H1 (cell line): ENCODE results near the gene PTGES. TPM values are rescaled to one million over a fixed set of nuclear protein-coding genes. Genes with fewer than 3 reads are reported as not detected.

Source experiments
- CTCF ChIA-PET: fragments of 300-600 bp; sonication (Branson Sonifier 250); formaldehyde crosslinking; loops from one replicate; lab custom pipeline; 2021; ENCODE audit not compliant: partially characterized antibody; lab: Charles Lee
- POLR2A ChIA-PET: fragments of 300-600 bp; sonication (Branson Sonifier 250); formaldehyde crosslinking; loops from one replicate; lab custom pipeline; 2021; ENCODE audit warnings: inconsistent platforms; ENCODE audit not compliant: partially characterized antibody; lab: Charles Lee
- DNase-seq, 2 experiments: peaks; one replicate each; pipeline versions ENCODE4 v3.0.0 to v3.0.0-alpha.2; 2010 to 2022; ENCODE audit warnings: low spot score in 2 of 2, low read depth in 1 of 2, mixed read lengths in 1 of 2
- FAIRE-seq: peaks from 2 replicates; lab custom pipeline; 2011; peaks lifted over from hg19 to GRCh38; lab: Jason Lieb, UNC
- H2AFZ ChIP-seq: 2 replicates; pipeline ENCODE4 v1.8.1; 2012; ENCODE audit warnings: low read length, inconsistent platforms
- H2AK5ac ChIP-seq: 2 replicates; pipeline ENCODE4 v1.6.1; 2013; ENCODE audit warnings: low read depth, low read length
- H2BK120ac ChIP-seq: replicated peaks from 2 replicates; pipeline ENCODE3; 2013; ENCODE audit warnings: low read depth, low read length, inconsistent platforms
- H2BK12ac ChIP-seq: 2 replicates; pipeline ENCODE4 v1.6.1; 2013; ENCODE audit warnings: low read depth, low read length
- H2BK15ac ChIP-seq: 2 replicates; pipeline ENCODE4 v1.6.1; 2013; ENCODE audit warnings: low read length
- H2BK20ac ChIP-seq: 2 replicates; pipeline ENCODE4 v1.6.1; 2013; ENCODE audit warnings: low read length
- H2BK5ac ChIP-seq: 2 replicates; pipeline ENCODE4 v1.6.1; 2013; ENCODE audit warnings: low read depth, low read length
- H3K14ac ChIP-seq: 2 replicates; pipeline ENCODE4 v1.6.1; 2013; ENCODE audit warnings: inconsistent platforms; ENCODE audit not compliant: insufficient read length
- H3K18ac ChIP-seq: 2 replicates; pipeline ENCODE4 v1.6.1; 2013; ENCODE audit warnings: low read length; ENCODE audit errors: extremely low read depth
- H3K23ac ChIP-seq: 2 replicates; pipeline ENCODE4 v1.6.1; 2013; ENCODE audit warnings: inconsistent platforms; ENCODE audit not compliant: insufficient read length
- H3K23me2 ChIP-seq: 2 replicates; pipeline ENCODE4 v1.6.1; 2013; ENCODE audit warnings: low read depth, low read length
- H3K27ac ChIP-seq: 2 replicates; pipeline ENCODE4 v1.6.1; 2011; ENCODE audit warnings: low read depth, low read length, inconsistent platforms
- H3K27me3 ChIP-seq, 4 experiments: replicated peaks in 1 of 4; 1 replicate in 1 of 4; 2 replicates in 3 of 4; pipeline versions ENCODE4 v1.6.1 to v1.8.1; 2011 to 2013; ENCODE audit warnings: low read length in 3 of 4, mild to moderate bottlenecking in 3 of 4, inconsistent platforms in 2 of 4, mixed read lengths in 2 of 4, moderate library complexity in 1 of 4; ENCODE audit not compliant: control insufficient read depth in 3 of 4, insufficient read depth in 3 of 4; ENCODE audit errors: extremely low read depth in 1 of 4
- H3K36me3 ChIP-seq, 4 experiments: 2 replicates each; pipeline versions ENCODE4 v1.6.1 to v1.8.1; 2011 to 2013; ENCODE audit warnings: mild to moderate bottlenecking in 4 of 4, low read length in 3 of 4, moderate library complexity in 2 of 4, control low read depth in 1 of 4, inconsistent platforms in 1 of 4; ENCODE audit not compliant: insufficient read depth in 4 of 4, control insufficient read depth in 2 of 4
- H3K4ac ChIP-seq: replicated peaks from 2 replicates; pipeline ENCODE3; 2013; ENCODE audit warnings: low read length, low read depth, mixed read lengths, inconsistent platforms; ENCODE audit not compliant: insufficient read length
- H3K4me1 ChIP-seq, 4 experiments: replicated peaks in 1 of 4; 1 replicate in 1 of 4; 2 replicates in 3 of 4; pipeline versions ENCODE4 v1.6.1 to v1.8.1; 2011 to 2013; ENCODE audit warnings: low read length in 3 of 4, inconsistent platforms in 2 of 4, mixed read lengths in 1 of 4; ENCODE audit not compliant: insufficient read depth in 4 of 4, control insufficient read depth in 3 of 4
- H3K4me2 ChIP-seq, 2 experiments: 2 replicates each; pipeline versions ENCODE4 v1.6.1 to v1.8.1; 2011 to 2013; ENCODE audit warnings: low read depth in 2 of 2, low read length in 2 of 2, control low read depth in 1 of 2, inconsistent platforms in 1 of 2, mild to moderate bottlenecking in 1 of 2; ENCODE audit not compliant: insufficient read depth in 1 of 2
- H3K4me3 ChIP-seq, 4 experiments: fragments of 200-600, 300-600 bp in 1 of 4; sonication (generic), shearing (Covaris generic), sonication (Bioruptor Twin) in 1 of 4; 2 replicates each; pipeline versions ENCODE4 v1.5.1 to v1.8.1; 2011 to 2016; ENCODE audit warnings: low read length in 4 of 4, low read depth in 3 of 4, control low read depth in 2 of 4, inconsistent platforms in 2 of 4, mild to moderate bottlenecking in 2 of 4, mixed read lengths in 1 of 4, moderate library complexity in 1 of 4; ENCODE audit not compliant: insufficient read depth in 2 of 4; ENCODE audit errors: extremely low read depth in 1 of 4
- H3K56ac ChIP-seq: replicated peaks from 2 replicates; pipeline ENCODE3; 2013; ENCODE audit warnings: low read depth, mild to moderate bottlenecking, mixed read lengths, low read length, inconsistent platforms; ENCODE audit not compliant: insufficient read length
- H3K79me1 ChIP-seq: 2 replicates; pipeline ENCODE4 v1.6.1; 2013; ENCODE audit warnings: low read depth, low read length, control low read depth
- H3K79me2 ChIP-seq, 2 experiments: 2 replicates each; pipeline versions ENCODE4 v1.6.1 to v1.8.1; 2012 to 2013; ENCODE audit warnings: low read length in 2 of 2, mild to moderate bottlenecking in 2 of 2, inconsistent platforms in 1 of 2; ENCODE audit not compliant: insufficient read depth in 2 of 2, control insufficient read depth in 1 of 2
- H3K9ac ChIP-seq, 4 experiments: replicated peaks in 1 of 4; 1 replicate in 1 of 4; 2 replicates in 3 of 4; pipeline versions ENCODE4 v1.6.1 to v1.8.1; 2011 to 2013; ENCODE audit warnings: low read depth in 3 of 4, low read length in 3 of 4, control low read depth in 2 of 4, mild to moderate bottlenecking in 2 of 4, moderate library complexity in 2 of 4, inconsistent platforms in 1 of 4; ENCODE audit errors: extremely low read depth in 1 of 4
- H3K9me3 ChIP-seq, 2 experiments: 2 replicates each; pipeline versions ENCODE4 v1.6.1 to v1.8.1; 2012 to 2013; ENCODE audit warnings: mild to moderate bottlenecking in 2 of 2, moderate library complexity in 2 of 2, control low read depth in 1 of 2, inconsistent platforms in 1 of 2, low read depth in 1 of 2, low read length in 1 of 2, mixed read lengths in 1 of 2; ENCODE audit not compliant: insufficient read depth in 2 of 2
- H4K20me1 ChIP-seq, 2 experiments: replicated peaks in 1 of 2; 2 replicates each; pipeline versions ENCODE3 to v1.8.1; 2011 to 2013; ENCODE audit warnings: inconsistent platforms in 2 of 2, low read length in 2 of 2, mild to moderate bottlenecking in 1 of 2; ENCODE audit not compliant: insufficient read depth in 2 of 2, control insufficient read depth in 1 of 2
- H4K5ac ChIP-seq: 2 replicates; pipeline ENCODE4 v1.6.1; 2013; ENCODE audit warnings: low read length, low read depth, mixed read lengths, inconsistent platforms; ENCODE audit not compliant: insufficient read length
- H4K8ac ChIP-seq: 2 replicates; pipeline ENCODE4 v1.8.0; 2013; ENCODE audit warnings: mild to moderate bottlenecking, moderate library complexity, low read length, inconsistent platforms; ENCODE audit not compliant: insufficient read depth; ENCODE audit errors: extremely low read depth
- H4K91ac ChIP-seq: replicated peaks from 2 replicates; pipeline ENCODE3; 2013; ENCODE audit warnings: low read length, mixed read lengths, inconsistent platforms; ENCODE audit not compliant: insufficient read length
- CBX8 ChIP-seq: fragments of 300-800, 300-1000 bp; sonication (generic); IDR thresholded peaks from 2 replicates; pipeline ENCODE4 v1.7.1; 2016; ENCODE audit warnings: low read depth, low read length, borderline replicate concordance
- E2F6 ChIP-seq: IDR thresholded peaks from 2 replicates; pipeline ENCODE4 v1.6.1; 2012; ENCODE audit warnings: inconsistent platforms
- HDAC6 ChIP-seq: IDR thresholded peaks from one replicate; pipeline ENCODE4 v1.7.1; 2012; ENCODE audit warnings: low read depth, mild to moderate bottlenecking, inconsistent platforms, low read length, moderate library complexity
- JUN ChIP-seq: IDR thresholded peaks from 2 replicates; pipeline ENCODE4 v1.6.1; 2011; ENCODE audit warnings: low read depth, mild to moderate bottlenecking, improper control_type of control experiment, low read length
- KDM1A ChIP-seq: fragments of 200-600, 300-600 bp; sonication (generic); IDR thresholded peaks from 2 replicates; pipeline ENCODE4 v1.7.1; 2016; ENCODE audit warnings: mild to moderate bottlenecking, low read length, borderline replicate concordance
- KDM5A ChIP-seq: fragments of 200-600 bp; IDR thresholded peaks from 2 replicates; pipeline ENCODE4 v1.7.1; 2012; ENCODE audit warnings: mild to moderate bottlenecking, low read length, inconsistent platforms, mixed read lengths
- MAX ChIP-seq: IDR thresholded peaks from 2 replicates; pipeline ENCODE4 v1.6.1; 2012; ENCODE audit warnings: inconsistent platforms
- RNF2 ChIP-seq: fragments of 200-900, 300-1000 bp; sonication (generic); IDR thresholded peaks from 2 replicates; pipeline ENCODE4 v1.7.1; 2016; ENCODE audit warnings: borderline replicate concordance, low read depth, mild to moderate bottlenecking, antibody characterized with exemption, low read length; ENCODE audit not compliant: poor library complexity, severe bottlenecking; ENCODE audit errors: missing control alignments
- USF2 ChIP-seq: IDR thresholded peaks from 2 replicates; pipeline ENCODE4 v1.6.1; 2011; ENCODE audit warnings: low read length, improper control_type of control experiment
- ZNF274 ChIP-seq: IDR thresholded peaks from 2 replicates; pipeline ENCODE4 v1.7.0; 2012; ENCODE audit warnings: low read length, borderline replicate concordance; ENCODE audit errors: extremely low read depth
- WGBS, 2 experiments: shearing (Covaris generic) in 1 of 2; methylation state at CpG; one replicate each; pipeline versions ENCODE4 v1.1.6 to v1.1.7; 2013 to 2015; ENCODE audit warnings: low lambda C conversion rate in 2 of 2, mixed read lengths in 2 of 2, inconsistent platforms in 1 of 2, low coverage in 1 of 2, missing lambda C conversion rate in 1 of 2; ENCODE audit not compliant: insufficient replicate concordance in 2 of 2, insufficient coverage in 1 of 2, insufficient read length in 1 of 2; ENCODE audit errors: extremely low coverage in 1 of 2, missing lambda C conversion rate in 1 of 2; 5-methylcytosine and 5-hydroxymethylcytosine counted together
- polyA plus RNA-seq, 7 experiments: library from polyadenylated mRNA; depleted of rRNA in 3 of 7; stranded (reverse) in 5 of 7; unstranded in 2 of 7; fragments of >200 nt in 5 of 7; fragments of 200-250 nt in 2 of 7; gene quantifications; 1 replicate in 5 of 7; 2 replicates in 1 of 7; 4 replicates in 1 of 7; pipeline versions ENCODE4 v1.2.1 to v1.2.3, GENCODE V29; 2011 to 2013; ENCODE audit warnings: missing spikeins in 2 of 7, mixed read lengths in 2 of 7
- total RNA-seq: library from RNA; stranded (reverse); fragmentation: NEBNext Ultra II Directional; extraction: Animal tissue kit (Norgen Biotek cat#: 25700); gene quantifications from 2 replicates; pipeline ENCODE4 v1.2.1, GENCODE V29; 2021

The PTGES gene
- total and polyA plus RNA-seq, 2 of the 8 experiments (the other 6 are each of a cell fraction or from before 2014, with no cell fraction given), result 3.2 to 5.1 TPM

DNA sequence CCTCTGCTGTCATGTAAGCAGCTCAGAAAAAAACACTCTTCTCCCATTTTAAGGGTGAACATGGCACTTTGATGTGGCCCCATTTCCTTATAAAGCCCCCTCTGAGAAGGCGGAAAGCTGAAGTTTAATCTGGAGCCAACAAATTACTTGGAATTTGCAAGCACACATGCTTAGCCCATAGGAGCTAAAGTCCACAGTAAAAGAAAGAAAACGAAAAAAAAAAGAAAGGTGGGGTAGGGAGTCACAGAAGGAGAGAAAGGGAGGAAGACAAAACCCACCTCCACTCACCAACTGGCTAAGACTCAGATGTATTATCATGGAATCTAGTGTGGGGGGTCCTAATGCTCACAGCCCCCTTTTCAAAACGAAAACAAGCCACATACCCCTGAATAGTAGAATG, 57.0 kb downstream of the PTGES start:
- no peak overlapping the region for H3K14ac ChIP-seq
- H3K56ac ChIP-seq, result no peak overlapping the region
- DNase-seq (no peak), FAIRE-seq (no peak)
- H3K36me3 ChIP-seq, result no peaks in the 10 kb centered on the region
- no peak overlapping the region for H2BK20ac ChIP-seq
- no peak overlapping the region for H4K91ac ChIP-seq
- no peak overlapping the region for H2BK5ac ChIP-seq
- H2AK5ac ChIP-seq, result no peak overlapping the region
- H2BK15ac ChIP-seq, result no peak overlapping the region
- peaks cover 12% of the 10 kb centered on the region; the same call in 1 of the 2 replicates for H3K23me2 ChIP-seq
- H3K4ac ChIP-seq, result no peak overlapping the region
- no peak overlapping the region; a peak in 1 of 4 replicates for H3K4me2 ChIP-seq
- H3K79me1 ChIP-seq, result no peaks in the 10 kb centered on the region
- 67% methylated on average over 3 of the region's 3 CpGs; no CpG with 5 or more reads in 1 of the 2 experiments for WGBS, 2 experiments
- H3K27me3 ChIP-seq, result peaks cover 0 to 18% (median 9%) of the 10 kb centered on the region in 4 experiments; a peak in 3 of 7 replicates
- peaks cover 0 to 9% (median 7%) of the 10 kb centered on the region in 4 experiments; a peak in 5 of 7 replicates for H3K4me1 ChIP-seq
- H3K27ac ChIP-seq, result no peak overlapping the region
- H3K23ac ChIP-seq, result no peak overlapping the region
- no peak overlapping the region for H4K5ac ChIP-seq
- H3K9me3 ChIP-seq, result no peaks in the 10 kb centered on the region
- H2BK12ac ChIP-seq, result no peak overlapping the region
- no peak overlapping the region for H3K4me3 ChIP-seq
- H3K18ac ChIP-seq, result no peak overlapping the region
- H4K20me1 ChIP-seq, result no peaks in the 10 kb centered on the region
- no peak overlapping the region for H2BK120ac ChIP-seq
- H4K8ac ChIP-seq, result no peak overlapping the region
- ChIA-PET POLR2A (no interaction called here), CTCF (interaction anchor here (0.9 to 4.6 kb wide), 11 partner anchors 10 to 88 kb away, joined by 3 to 22 read pairs (median 5); partner anchors contain the start of gene ASB6)
- H2AFZ ChIP-seq, result no peak overlapping the region
- no peak overlapping the region for H3K9ac ChIP-seq
- H3K79me2 ChIP-seq, result no peaks in the 10 kb centered on the region
- no peak for TF ChIP-seq HDAC6
- no peak for TF ChIP-seq RNF2
- no peak for TF ChIP-seq JUN
- TF ChIP-seq ZNF274, result no peak
- no peak for TF ChIP-seq KDM5A
- TF ChIP-seq MAX, result no peak
- TF ChIP-seq CBX8, result no peak
- TF ChIP-seq E2F6, result no peak
- no peak for TF ChIP-seq USF2
- TF ChIP-seq KDM1A, result no peak
